Loucy (cell line): ENCODE results near the gene TBKBP1.

ENCODE experiments used
- H2AFZ ChIP-seq: fragments of 200-600 bp; sonication (generic); 2 replicates; pipeline ENCODE4 v1.6.0; 2016; ENCODE audit warnings: antibody characterized with exemption, mild to moderate bottlenecking, low read length, moderate library complexity
- H3F3A ChIP-seq: fragments of 200-600 bp; 2 replicates; pipeline ENCODE4 v1.6.0; 2016; ENCODE audit warnings: antibody characterized with exemption, low read depth, mild to moderate bottlenecking
- H3K27me3 ChIP-seq: fragments of 200-600 bp; sonication (generic); 2 replicates; pipeline ENCODE4 v1.6.1; 2014; ENCODE audit warnings: low read length, mild to moderate bottlenecking; ENCODE audit not compliant: insufficient read depth, poor library complexity, severe bottlenecking
- H3K36me3 ChIP-seq: fragments of 200-600 bp; sonication (generic); 2 replicates; pipeline ENCODE4 v1.6.1; 2016; ENCODE audit warnings: low read length; ENCODE audit not compliant: insufficient read depth
- H3K4me1 ChIP-seq: fragments of 200-600 bp; sonication (generic); 2 replicates; pipeline ENCODE4 v1.5.1; 2014; ENCODE audit warnings: low read length, mild to moderate bottlenecking; ENCODE audit not compliant: insufficient read depth, poor library complexity, severe bottlenecking
- H3K4me2 ChIP-seq: fragments of 200-600 bp; sonication (generic); 2 replicates; pipeline ENCODE4 v1.6.0; 2014; ENCODE audit warnings: antibody characterized with exemption, low read length, low read depth, mild to moderate bottlenecking; ENCODE audit not compliant: poor library complexity, severe bottlenecking
- H3K4me3 ChIP-seq: fragments of 200-600 bp; sonication (generic); 2 replicates; pipeline ENCODE4 v1.5.1; 2014; ENCODE audit warnings: low read length, mild to moderate bottlenecking, mixed read lengths; ENCODE audit not compliant: poor library complexity, severe bottlenecking
- H3K79me2 ChIP-seq: fragments of 200-600 bp; sonication (generic); 2 replicates; pipeline ENCODE4 v1.6.1; 2014; ENCODE audit warnings: low read length; ENCODE audit not compliant: insufficient read depth
- H3K9ac ChIP-seq: fragments of 200-600 bp; sonication (generic); 2 replicates; pipeline ENCODE4 v1.6.0; 2014; ENCODE audit warnings: mild to moderate bottlenecking, low read depth, low read length, moderate library complexity; ENCODE audit not compliant: poor library complexity, severe bottlenecking
- H3K9me2 ChIP-seq: fragments of 200-600 bp; sonication (generic); replicated peaks from 2 replicates; pipeline ENCODE4 v1.6.1; 2016; ENCODE audit warnings: low read depth, low read length, mixed read lengths
- H3K9me3 ChIP-seq: fragments of 200-600 bp; sonication (generic); 2 replicates; pipeline ENCODE4 v1.6.1; 2014; ENCODE audit warnings: mild to moderate bottlenecking, antibody characterized with exemption, low read length, low read depth; ENCODE audit not compliant: insufficient read depth
- H4K20me1 ChIP-seq: fragments of 200-600 bp; sonication (generic); 2 replicates; pipeline ENCODE4 v1.6.0; 2014; ENCODE audit warnings: antibody characterized with exemption, low read length, mild to moderate bottlenecking; ENCODE audit not compliant: insufficient read depth, poor library complexity, severe bottlenecking
- EZH2phosphoT487 ChIP-seq: fragments of 200-600 bp; IDR thresholded peaks from 2 replicates; pipeline ENCODE4 v1.6.1; 2018; ENCODE audit warnings: antibody characterized with exemption, mild to moderate bottlenecking, moderate library complexity, borderline replicate concordance
- TF ChIP-seq, protein P1 (sequence below): fragments of 200-600 bp; sonication (generic); conservative IDR thresholded peaks from 2 replicates; pipeline ENCODE4 v1.5.1; 2014; ENCODE audit warnings: mild to moderate bottlenecking, antibody characterized with exemption, low read length

TBKBP1 gene

GRCh38 chr17:47712330-47713023 is 18.5 kb downstream of the TBKBP1 start:
- Histone ChIP-seq H3K4me1 (peaks cover 16% of the 10 kb centered on the region), H3K9me3 (no peaks in the 10 kb centered on the region), H3F3A (no peaks in the 10 kb centered on the region), H3K36me3 (no peaks in the 10 kb centered on the region; the same call in 1 of the 2 replicates), H2AFZ (no peak overlapping the region), H3K9ac (no peak overlapping the region), H3K27me3 (no peaks in the 10 kb centered on the region), H3K79me2 (no peaks in the 10 kb centered on the region), H4K20me1 (no peaks in the 10 kb centered on the region), H3K4me2 (no peak overlapping the region), H3K9me2 (no peaks in the 10 kb centered on the region), H3K4me3 (no peak overlapping the region)
- TF ChIP-seq, protein P1, sequence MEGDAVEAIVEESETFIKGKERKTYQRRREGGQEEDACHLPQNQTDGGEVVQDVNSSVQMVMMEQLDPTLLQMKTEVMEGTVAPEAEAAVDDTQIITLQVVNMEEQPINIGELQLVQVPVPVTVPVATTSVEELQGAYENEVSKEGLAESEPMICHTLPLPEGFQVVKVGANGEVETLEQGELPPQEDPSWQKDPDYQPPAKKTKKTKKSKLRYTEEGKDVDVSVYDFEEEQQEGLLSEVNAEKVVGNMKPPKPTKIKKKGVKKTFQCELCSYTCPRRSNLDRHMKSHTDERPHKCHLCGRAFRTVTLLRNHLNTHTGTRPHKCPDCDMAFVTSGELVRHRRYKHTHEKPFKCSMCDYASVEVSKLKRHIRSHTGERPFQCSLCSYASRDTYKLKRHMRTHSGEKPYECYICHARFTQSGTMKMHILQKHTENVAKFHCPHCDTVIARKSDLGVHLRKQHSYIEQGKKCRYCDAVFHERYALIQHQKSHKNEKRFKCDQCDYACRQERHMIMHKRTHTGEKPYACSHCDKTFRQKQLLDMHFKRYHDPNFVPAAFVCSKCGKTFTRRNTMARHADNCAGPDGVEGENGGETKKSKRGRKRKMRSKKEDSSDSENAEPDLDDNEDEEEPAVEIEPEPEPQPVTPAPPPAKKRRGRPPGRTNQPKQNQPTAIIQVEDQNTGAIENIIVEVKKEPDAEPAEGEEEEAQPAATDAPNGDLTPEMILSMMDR, result no peak
- TF ChIP-seq EZH2phosphoT487, result no peak

DNA sequence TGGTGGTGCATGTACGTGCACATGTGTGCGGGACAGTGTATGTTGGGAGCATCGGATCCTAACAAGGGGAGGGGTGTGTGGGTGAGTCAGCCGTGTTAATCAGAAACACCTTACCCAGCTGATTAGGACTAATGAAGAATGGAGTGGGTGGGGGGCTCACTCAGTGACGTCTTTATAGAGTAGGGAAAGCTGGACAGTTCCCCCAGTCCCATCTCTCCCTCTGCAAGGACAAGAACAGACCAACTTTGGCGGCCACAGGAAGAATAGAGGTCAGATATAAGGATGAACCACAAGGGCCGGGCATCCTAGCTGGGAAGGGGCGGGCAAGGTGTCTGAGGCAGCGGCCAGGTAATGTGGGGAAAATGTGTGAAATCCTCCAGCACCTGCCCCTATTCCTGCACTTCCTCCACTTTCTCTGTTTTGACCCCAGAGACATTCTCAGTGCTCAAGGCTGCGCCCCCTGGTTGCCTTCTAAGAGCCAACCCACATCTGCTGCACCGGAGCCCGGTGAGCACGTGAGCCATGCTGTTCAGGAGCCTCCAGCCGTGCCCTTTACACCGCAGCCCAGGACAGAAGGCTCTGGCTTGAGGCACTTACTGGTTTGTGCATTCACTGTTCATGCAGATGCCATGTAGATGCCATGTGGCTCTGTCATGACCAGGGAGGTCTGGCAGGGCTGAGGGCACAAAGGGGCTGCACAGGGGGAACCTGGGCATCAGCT is 20.2 kb downstream of the TBKBP1 start:
- no peaks in the 10 kb centered on the region for H3F3A ChIP-seq
- TF ChIP-seq EZH2phosphoT487, result no peak
- TF ChIP-seq, protein P1, result no peak
- no peaks in the 10 kb centered on the region for H3K9me2 ChIP-seq
- no peaks in the 10 kb centered on the region for H3K9me3 ChIP-seq
- peaks cover 30% of the 10 kb centered on the region for H3K4me1 ChIP-seq
- no peak overlapping the region for H3K4me3 ChIP-seq
- H3K36me3 ChIP-seq, result no peaks in the 10 kb centered on the region; the same call in 1 of the 2 replicates
- H3K79me2 ChIP-seq, result no peaks in the 10 kb centered on the region
- no peaks in the 10 kb centered on the region for H4K20me1 ChIP-seq
- no peak overlapping the region for H2AFZ ChIP-seq
- no peak overlapping the region for H3K9ac ChIP-seq
- no peaks in the 10 kb centered on the region for H3K27me3 ChIP-seq
- H3K4me2 ChIP-seq, result no peak overlapping the region

DNA sequence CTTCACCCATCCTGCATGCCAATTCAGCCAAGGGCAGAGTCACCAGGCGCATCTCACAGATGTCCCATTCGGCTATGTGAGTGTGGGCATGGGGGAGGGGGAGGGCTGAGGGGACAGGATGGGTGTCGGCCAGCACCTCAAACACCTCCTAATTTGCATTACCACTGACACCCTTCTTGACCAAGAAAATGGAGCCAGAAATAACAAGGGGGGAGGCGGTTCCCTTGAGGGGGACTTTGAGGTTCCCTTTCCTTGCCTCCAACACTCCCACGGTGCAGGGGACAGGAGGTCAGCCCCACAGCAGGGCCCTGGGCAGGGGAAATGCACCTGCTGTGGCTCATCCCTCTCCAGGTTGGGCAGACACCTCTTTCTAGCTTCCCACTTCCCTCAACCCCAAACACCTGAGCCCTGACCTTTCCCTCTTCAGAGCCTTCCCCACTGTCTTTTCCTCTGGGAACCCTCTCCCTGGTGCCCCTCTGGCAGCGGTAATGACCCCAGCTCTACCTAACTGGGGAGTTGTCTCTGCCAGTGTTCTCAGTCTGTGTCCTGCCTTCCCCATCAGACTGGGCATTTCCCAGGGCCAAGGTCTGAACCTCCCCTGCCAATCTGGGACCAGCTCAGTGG is 20.9 kb downstream of the TBKBP1 start:
- H3K79me2 ChIP-seq, result no peaks in the 10 kb centered on the region
- no peaks in the 10 kb centered on the region; the same call in 1 of the 2 replicates for H3K36me3 ChIP-seq
- H3K9me2 ChIP-seq, result no peaks in the 10 kb centered on the region
- H3F3A ChIP-seq, result no peaks in the 10 kb centered on the region
- H3K4me1 ChIP-seq, result peaks cover 38% of the 10 kb centered on the region
- TF ChIP-seq, protein P1, result no peak
- no peak for TF ChIP-seq EZH2phosphoT487
- H3K4me2 ChIP-seq, result no peak overlapping the region
- H3K9ac ChIP-seq, result no peak overlapping the region
- no peaks in the 10 kb centered on the region for H4K20me1 ChIP-seq
- no peaks in the 10 kb centered on the region for H3K27me3 ChIP-seq
- no peak overlapping the region for H2AFZ ChIP-seq
- H3K9me3 ChIP-seq, result no peaks in the 10 kb centered on the region
- no peak overlapping the region for H3K4me3 ChIP-seq
